Spleen (tissue), 7 donors: Measurements from ENCODE around the gene RD3L.

Experiments used
- CTCF ChIP-seq, 11 experiments: fragments of 200-600 bp in 7 of 11; fragments of 450-650 bp in 4 of 11; sonication (generic) in 4 of 11; IDR thresholded peaks in 8 of 11; conservative IDR thresholded peaks in 3 of 11; 1 replicate in 7 of 11; 2 replicates in 4 of 11; pipeline versions ENCODE4 v1.4.0 to v1.8.0; 2016 to 2021; ENCODE audit warnings: antibody characterized with exemption in 11 of 11, inconsistent platforms in 4 of 11, mild to moderate bottlenecking in 1 of 11
- POLR2A ChIP-seq, 3 donors: fragments of 450-650 bp; IDR thresholded peaks; one replicate each; pipeline ENCODE4 v1.5.1; 2017; ENCODE audit warnings: antibody characterized with exemption in 3 of 3, mild to moderate bottlenecking in 1 of 3
- donor health status: DM: no; HTN: no; CAD: no; lungs with moderate emphysema.
- donor health status: DM: no; HTN: no; CAD: no.
- donor health status: DM: no; HTN: no; CAD: no.

- TF ChIP-seq CTCF (IDR thresholded peaks at IDR 0.05 in 8 of 11, conservative IDR thresholded peaks at IDR 0.05 in 3 of 11) (no peak), POLR2A (IDR thresholded peaks at IDR 0.05) (no peak)
Observed at GRCh38 chr14:103894034-103894722, 48.2 kb downstream of the RD3L start.
